ENCODE measurements around the gene STK24.

GRCh38 chr13:98548230-98548629, 28.7 kb downstream of the STK24 start:
- no peak for TF ChIP-seq CTCF (IDR thresholded peaks at IDR 0.05; ENCODE audit: low read depth, low read length)
- TF ChIP-seq EZH2phosphoT487 (IDR thresholded peaks at IDR 0.05; ENCODE audit: low read depth): no peak

Data from OCI-LY3 (cell line).